T-cell (primary cell): Measurements from ENCODE around the gene CHMP2B. TPM values are rescaled to one million over a fixed set of nuclear protein-coding genes. Genes with fewer than 3 reads are reported as not detected.

Experiments
- ATAC-seq, 4 experiments: fragments of 200-7000 bp in 3 of 4; fragments of 150-1000 bp in 1 of 4; cut with Tn5 transposase; replicated peaks in 1 of 4; 1 replicate in 3 of 4; 2 replicates in 1 of 4; pipeline ENCODE4 v1.10.0; 2021; ENCODE audit warnings: moderate library complexity in 3 of 4, mild to moderate bottlenecking in 2 of 4, moderate number of reproducible peaks in 1 of 4
- CTCF ChIA-PET, 2 donors: fragments of 300-600 bp; sonication (Branson Sonifier 250); formaldehyde crosslinking; loops; one replicate each; lab custom pipeline; 2022; ENCODE audit warnings: antibody characterized with exemption in 2 of 2; lab: Charles Lee
- POLR2A ChIA-PET, 2 donors: fragments of 300-600 bp; sonication (Branson Sonifier 250); formaldehyde crosslinking; loops; one replicate each; lab custom pipeline; 2022; ENCODE audit warnings: antibody characterized with exemption in 2 of 2; lab: Charles Lee
- DNase-seq, 35 experiments: peaks; one replicate each; pipeline versions ENCODE4 v3.0.0 to v3.0.0-alpha.2; 2013 to 2023
- H3K27ac ChIP-seq: one replicate; pipeline ENCODE4 v1.5.1; 2013; ENCODE audit warnings: low read length
- H3K27me3 ChIP-seq, 2 experiments: replicated peaks in 1 of 2; 1 replicate in 1 of 2; 2 replicates in 1 of 2; pipeline versions ENCODE4 v1.6.1 to v1.7.0; 2013; ENCODE audit warnings: low read length in 1 of 2, mixed read lengths in 1 of 2; ENCODE audit not compliant: control insufficient read depth in 2 of 2, insufficient read depth in 2 of 2; ENCODE audit errors: extremely low read depth in 1 of 2
- H3K36me3 ChIP-seq, 2 donors: 1 replicate in 1 of 2; 2 replicates in 1 of 2; pipeline versions ENCODE4 v1.6.1 to v1.7.0; 2013; ENCODE audit warnings: low read length in 1 of 2; ENCODE audit not compliant: control insufficient read depth in 2 of 2, insufficient read depth in 1 of 2; ENCODE audit errors: extremely low read depth in 1 of 2
- H3K4me1 ChIP-seq, 2 experiments: 1 replicate in 1 of 2; 2 replicates in 1 of 2; pipeline versions ENCODE4 v1.6.1 to v1.7.0; 2013; ENCODE audit warnings: low read length in 2 of 2, mixed read lengths in 1 of 2; ENCODE audit not compliant: insufficient read depth in 2 of 2, control insufficient read depth in 1 of 2; ENCODE audit errors: extremely low read depth in 1 of 2
- H3K4me3 ChIP-seq, 2 donors: 1 replicate in 1 of 2; 2 replicates in 1 of 2; pipeline versions ENCODE4 v1.5.1 to v1.7.0; 2013; ENCODE audit warnings: mild to moderate bottlenecking in 2 of 2, low read length in 1 of 2, moderate library complexity in 1 of 2; ENCODE audit not compliant: control insufficient read depth in 1 of 2; ENCODE audit errors: extremely low read depth in 1 of 2
- H3K9me3 ChIP-seq: 2 replicates; pipeline ENCODE4 v1.7.0; 2013
- H3K27ac Mint-ChIP-seq, 2 donors: one replicate each; pipeline ENCODE4 v1.8.0; 2020 to 2021; ENCODE audit warnings: mild to moderate bottlenecking in 2 of 2, mixed read lengths in 2 of 2
- H3K27me3 Mint-ChIP-seq, 2 donors: one replicate each; pipeline ENCODE4 v1.8.0; 2021 to 2022; ENCODE audit warnings: mixed read lengths in 2 of 2
- H3K36me3 Mint-ChIP-seq: one replicate; pipeline ENCODE4 v1.8.0; 2021; ENCODE audit warnings: mixed read lengths
- H3K4me1 Mint-ChIP-seq, 3 donors: one replicate each; pipeline ENCODE4 v1.8.0; 2020 to 2022; ENCODE audit warnings: mixed read lengths in 3 of 3, mild to moderate bottlenecking in 1 of 3
- H3K4me3 Mint-ChIP-seq, 3 donors: one replicate each; pipeline ENCODE4 v1.8.0; 2020 to 2022; ENCODE audit warnings: mild to moderate bottlenecking in 3 of 3, mixed read lengths in 3 of 3, moderate library complexity in 3 of 3
- H3K9me3 Mint-ChIP-seq, 3 donors: one replicate each; pipeline ENCODE4 v1.8.0; 2020 to 2022; ENCODE audit warnings: mixed read lengths in 3 of 3
- WGBS: methylation state at CpG from one replicate; pipeline ENCODE4 v1.1.5; 2013; ENCODE audit warnings: missing lambda C conversion rate; ENCODE audit not compliant: insufficient coverage; 5-methylcytosine and 5-hydroxymethylcytosine counted together
- total RNA-seq, 35 experiments: library from RNA in 6 of 35; stranded (reverse) in 6 of 35; fragments of 120-200 nt in 1 of 35; gene quantifications; one replicate each; pipeline versions ENCODE4 v1.2.1 to v1.2.4 and lab custom pipeline; 2013 to 2026

The CHMP2B gene
- total RNA-seq, 5 donors from 2014 or later (not counting 1 experiment from before 2014, with no cell fraction given), result 18.3 to 26.3 (median 23.3) TPM

GRCh38 chr3:87201727-87202126 is 25.4 kb upstream of the CHMP2B start:
- POLR2A ChIA-PET, result no interaction called here
- Mint-ChIP-seq H3K27ac (no peak overlapping the region), H3K9me3 (peaks cover 0 to 4% (median 0%) of the 10 kb centered on the region in 3 donors), H3K4me1 (no peaks in the 10 kb centered on the region), H3K36me3 (no peaks in the 10 kb centered on the region), H3K4me3 (no peak overlapping the region), H3K27me3 (peaks cover 11 to 12% of the 10 kb centered on the region in 2 donors)
- Histone ChIP-seq H3K4me1 (no peaks in the 10 kb centered on the region), H3K36me3 (no peaks in the 10 kb centered on the region), H3K9me3 (no peaks in the 10 kb centered on the region), H3K27ac (no peak overlapping the region), H3K4me3 (no peak overlapping the region), H3K27me3 (no peaks in the 10 kb centered on the region)
- whole genome bisulfite sequencing, result no CpG with 5 or more reads among the region's 1 CpG
- ATAC-seq (no peak), DNase-seq (no peak)
- CTCF ChIA-PET, result interaction anchor here in 1 of 2 donors (1.1 kb wide), 1 partner anchor 8 kb away, joined by 3 read pairs; no protein-coding TSS in a partner anchor

GRCh38 chr3:87203809-87204208 is 23.3 kb upstream of the CHMP2B start:
- WGBS, result no CpG with 5 or more reads among the region's 1 CpG

GRCh38 chr3:87206070-87206469 is 21.0 kb upstream of the CHMP2B start:
- Mint-ChIP-seq H3K9me3 (no peaks in the 10 kb centered on the region), H3K36me3 (no peaks in the 10 kb centered on the region), H3K27ac (no peak overlapping the region), H3K27me3 (peaks cover 16 to 19% of the 10 kb centered on the region in 2 donors), H3K4me1 (no peaks in the 10 kb centered on the region), H3K4me3 (no peak overlapping the region)
- ChIA-PET CTCF (no interaction called here), POLR2A (no interaction called here)
- no peaks in the 10 kb centered on the region for H3K36me3 ChIP-seq
- ATAC-seq, result no peak
- no peaks in the 10 kb centered on the region for H3K4me1 ChIP-seq
- no peak overlapping the region for H3K27ac ChIP-seq
- no CpG with 5 or more reads among the region's 2 CpGs for WGBS
- peaks cover 0 to 8% of the 10 kb centered on the region in 2 experiments for H3K27me3 ChIP-seq
- DNase-seq, result no peak
- no peak overlapping the region for H3K4me3 ChIP-seq
- no peaks in the 10 kb centered on the region for H3K9me3 ChIP-seq

More at GRCh38 chr3:87203809-87204208, 23.3 kb upstream of the CHMP2B start:
- ChIA-PET POLR2A (interaction anchor here (0.6 kb wide), 2 partner anchors 10 to 605 kb away, joined by 3 read pairs; no protein-coding TSS in a partner anchor), CTCF (interaction anchor here in 1 of 2 donors (0.6 kb wide), 1 partner anchor 1931 kb away, joined by 3 read pairs; no protein-coding TSS in a partner anchor)
- H3K27me3 ChIP-seq, result no peaks in the 10 kb centered on the region
- no peaks in the 10 kb centered on the region for H3K9me3 ChIP-seq
- Mint-ChIP-seq H3K27ac (no peak overlapping the region), H3K36me3 (no peaks in the 10 kb centered on the region), H3K4me1 (no peaks in the 10 kb centered on the region), H3K9me3 (no peaks in the 10 kb centered on the region), H3K27me3 (peaks cover 12 to 13% of the 10 kb centered on the region in 2 donors), H3K4me3 (no peak overlapping the region)
- H3K27ac ChIP-seq, result no peak overlapping the region
- DNase-seq, result no peak
- no peak for ATAC-seq
- H3K36me3 ChIP-seq, result no peaks in the 10 kb centered on the region
- H3K4me1 ChIP-seq, result no peaks in the 10 kb centered on the region
- no peak overlapping the region for H3K4me3 ChIP-seq

GRCh38 chr3:87206635-87207034 is 20.5 kb upstream of the CHMP2B start:
- H3K27ac Mint-ChIP-seq, result no peak overlapping the region
- POLR2A ChIA-PET, result no interaction called here
- no peak overlapping the region for H3K4me3 ChIP-seq
- CTCF ChIA-PET, result no interaction called here
- WGBS, result no CpG with 5 or more reads among the region's 1 CpG
- H3K4me1 Mint-ChIP-seq, result no peaks in the 10 kb centered on the region
- no peak overlapping the region for H3K27ac ChIP-seq
- H3K27me3 Mint-ChIP-seq, result peaks cover 17 to 21% of the 10 kb centered on the region in 2 donors
- H3K9me3 Mint-ChIP-seq, result no peaks in the 10 kb centered on the region
- H3K36me3 Mint-ChIP-seq, result no peaks in the 10 kb centered on the region
- no peak for DNase-seq
- H3K4me3 Mint-ChIP-seq, result no peak overlapping the region
- no peaks in the 10 kb centered on the region for H3K36me3 ChIP-seq
- no peak for ATAC-seq
- H3K4me1 ChIP-seq, result no peaks in the 10 kb centered on the region
- H3K27me3 ChIP-seq, result peaks cover 0 to 8% of the 10 kb centered on the region in 2 experiments
- no peaks in the 10 kb centered on the region for H3K9me3 ChIP-seq

- H3K27ac Mint-ChIP-seq, result no peak overlapping the region
- CTCF ChIA-PET, result no interaction called here
- POLR2A ChIA-PET, result interaction anchor here in 1 of 2 donors (0.6 kb wide), 1 partner anchor 308 kb away, joined by 3 read pairs; no protein-coding TSS in a partner anchor
Measured at GRCh38 chr3:87207460-87207859, 19.6 kb upstream of the CHMP2B start.

GRCh38 chr3:87209111-87209510 is 18.0 kb upstream of the CHMP2B start:
- Histone ChIP-seq H3K27me3 (peaks cover 0 to 8% of the 10 kb centered on the region in 2 experiments), H3K27ac (no peak overlapping the region), H3K4me1 (no peaks in the 10 kb centered on the region), H3K9me3 (no peaks in the 10 kb centered on the region), H3K36me3 (no peaks in the 10 kb centered on the region), H3K4me3 (no peak overlapping the region)
- Mint-ChIP-seq H3K27ac (no peak overlapping the region), H3K4me1 (no peaks in the 10 kb centered on the region), H3K9me3 (no peaks in the 10 kb centered on the region), H3K27me3 (peaks cover 16 to 34% of the 10 kb centered on the region in 2 donors), H3K36me3 (no peaks in the 10 kb centered on the region), H3K4me3 (no peak overlapping the region)
- ChIA-PET CTCF (interaction anchor here (0.7 kb wide), 2 partner anchors 17 to 637 kb away, joined by 3 read pairs; no protein-coding TSS in a partner anchor), POLR2A (no interaction called here)
- no CpG with 5 or more reads among the region's 2 CpGs for WGBS
- no peak for DNase-seq
- ATAC-seq, result no peak

More at GRCh38 chr3:87207460-87207859, 19.6 kb upstream of the CHMP2B start:
- H3K27me3 Mint-ChIP-seq, result peaks cover 14 to 24% of the 10 kb centered on the region in 2 donors
- DNase-seq (no peak), ATAC-seq (no peak)
- no peak overlapping the region for H3K4me3 ChIP-seq
- no peaks in the 10 kb centered on the region for H3K36me3 ChIP-seq
- WGBS, result no CpG with 5 or more reads among the region's 1 CpG
- no peaks in the 10 kb centered on the region for H3K4me1 Mint-ChIP-seq
- H3K9me3 ChIP-seq, result no peaks in the 10 kb centered on the region
- no peaks in the 10 kb centered on the region for H3K36me3 Mint-ChIP-seq
- peaks cover 0 to 8% of the 10 kb centered on the region in 2 experiments for H3K27me3 ChIP-seq
- no peaks in the 10 kb centered on the region for H3K9me3 Mint-ChIP-seq
- no peak overlapping the region for H3K27ac ChIP-seq
- no peak overlapping the region for H3K4me3 Mint-ChIP-seq
- no peaks in the 10 kb centered on the region for H3K4me1 ChIP-seq
